Activated T-helper 2 cell treated with anti-CD3 and anti-CD28 coated beads, Interferon-gamma antibody, Interleukin-2, Interleukin-4, amounts not matched to agents 10 μg/mL and 5 μg/mL and 100 μg/mL, durations not matched to agents 14 hours and 24 hours and 36 hours (primary cell): Measurements from ENCODE around the gene DLG3. TPM values are rescaled to one million over a fixed set of nuclear protein-coding genes. Genes with fewer than 3 reads are reported as not detected.
"Not testable (repeated sequence)": the region's sequence is repeated elsewhere in the genome, so short reads cannot be mapped to it uniquely, and the experiment has no call there.

Experiments used
- DNase-seq: peaks from one replicate; pipeline ENCODE4 v3.0.0; 2021; ENCODE audit warnings: low spot score
- H3K27ac Mint-ChIP-seq: one replicate; pipeline ENCODE4 v1.8.0; 2021; ENCODE audit warnings: mixed read lengths
- H3K27me3 Mint-ChIP-seq: one replicate; pipeline ENCODE4 v1.8.0; 2021; ENCODE audit warnings: low read depth, mixed read lengths
- H3K36me3 Mint-ChIP-seq: one replicate; pipeline ENCODE4 v1.8.0; 2021; ENCODE audit warnings: low read depth, mixed read lengths
- H3K4me1 Mint-ChIP-seq: one replicate; pipeline ENCODE4 v1.8.0; 2021; ENCODE audit warnings: low read depth, mixed read lengths
- H3K4me3 Mint-ChIP-seq: one replicate; pipeline ENCODE4 v1.8.0; 2021; ENCODE audit warnings: low read depth, mild to moderate bottlenecking, moderate library complexity, mixed read lengths
- H3K9me3 Mint-ChIP-seq: one replicate; pipeline ENCODE4 v1.8.0; 2021; ENCODE audit warnings: mixed read lengths
- intact Hi-C: fragments of 100-400 bp; cut with micrococcal nuclease; formaldehyde crosslinking; loops from one replicate; pipeline ENCODE4 v1.15.1; 2023
- total RNA-seq: library from RNA; stranded (reverse); gene quantifications from 2 replicates; pipeline ENCODE4 v1.2.3, GENCODE V29; 2022

The DLG3 gene
- total RNA-seq, result 40.7 and 40.9 TPM in 2 replicates

- H3K27me3 Mint-ChIP-seq, result peaks cover 53% of the 10 kb centered on the region
- H3K4me3 Mint-ChIP-seq, result peak within 1 kb of the TSS; percentile 39
- no peaks in the 10 kb centered on the region for H3K9me3 Mint-ChIP-seq
- H3K4me1 Mint-ChIP-seq, result peaks cover 4% of the 10 kb centered on the region
- intact Hi-C loops, result no loop called here
- no peak within 1 kb of the TSS for H3K27ac Mint-ChIP-seq
- H3K36me3 Mint-ChIP-seq, result no peaks in the 10 kb centered on the region
- DNase-seq, result no peak
Measured at GRCh38 chrX:70444326-70444945, at the start of gene DLG3. Gene DLG3, plus strand, starts transcription at chrX:70444835. Its CDS starts 367 bp downstream, at chrX:70445202.

DNA sequence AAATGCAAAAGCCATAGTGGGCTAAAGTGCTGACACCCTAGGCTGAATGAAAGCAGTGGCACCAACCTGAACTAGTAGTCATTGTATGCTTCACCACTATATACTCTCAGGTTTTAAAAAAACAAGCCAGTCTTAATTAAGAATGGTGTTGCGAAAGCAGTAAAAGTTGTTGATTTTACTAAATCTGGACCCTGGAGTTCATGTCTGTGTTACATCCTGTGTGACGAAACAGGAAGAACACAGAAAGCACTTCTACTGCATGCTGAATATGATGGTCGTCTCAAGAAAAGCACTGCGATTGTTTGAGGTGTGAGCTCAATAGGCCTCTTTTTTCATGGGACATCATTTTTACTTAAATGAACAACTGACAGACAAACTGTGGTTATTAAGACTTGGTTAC is 45.7 kb upstream of the DLG3 start:
- intact Hi-C loops, result no loop called here

DNA sequence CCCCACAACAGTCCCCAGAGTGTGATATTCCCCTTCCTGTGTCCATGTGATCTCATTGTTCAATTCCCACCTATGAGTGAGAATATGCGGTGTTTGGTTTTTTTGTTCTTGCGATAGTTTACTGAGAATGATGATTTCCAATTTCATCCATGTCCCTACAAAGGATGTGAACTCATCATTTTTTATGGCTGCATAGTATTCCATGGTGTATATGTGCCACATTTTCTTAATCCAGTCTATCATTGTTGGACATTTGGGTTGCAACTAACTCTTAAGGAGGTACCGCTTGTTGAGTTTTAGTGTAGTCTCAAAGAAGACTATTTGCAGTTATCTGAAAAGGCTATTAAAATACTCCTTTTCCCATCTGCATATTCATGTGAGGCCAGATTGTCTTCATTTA is 44.5 kb upstream of the DLG3 start:
- intact Hi-C loops, result not testable (repeated sequence)

More for the DNA sequence above, 45.7 kb upstream of the DLG3 start:
- Mint-ChIP-seq H3K27me3 (no peaks in the 10 kb centered on the region), H3K9me3 (no peaks in the 10 kb centered on the region), H3K4me1 (peaks cover 2% of the 10 kb centered on the region), H3K36me3 (peaks cover 32% of the 10 kb centered on the region), H3K4me3 (no peak overlapping the region), H3K27ac (no peak overlapping the region)
- DNase-seq, result no peak

DNA sequence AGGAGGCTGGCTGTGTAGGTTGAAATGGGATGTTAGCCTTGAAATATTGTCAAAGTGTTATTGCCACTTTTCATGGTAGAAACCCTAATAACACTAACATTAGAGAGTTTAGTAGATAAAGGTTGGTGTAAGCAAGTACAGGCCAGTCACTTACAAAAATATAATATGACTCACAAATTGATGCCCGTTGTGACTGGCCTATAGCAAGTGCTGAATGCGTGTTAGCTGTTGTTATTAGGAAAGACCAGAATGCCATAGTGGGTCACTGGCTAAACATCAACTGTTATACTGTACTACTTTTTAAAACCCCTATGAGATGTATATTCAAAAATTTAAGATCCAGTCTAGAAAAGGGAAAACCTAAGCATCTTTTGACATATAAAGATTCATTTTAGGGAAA is 41.9 kb upstream of the DLG3 start:
- no peaks in the 10 kb centered on the region for H3K9me3 Mint-ChIP-seq
- H3K27me3 Mint-ChIP-seq, result no peaks in the 10 kb centered on the region
- intact Hi-C loops, result no loop called here
- peaks cover 2% of the 10 kb centered on the region for H3K4me1 Mint-ChIP-seq
- H3K27ac Mint-ChIP-seq, result no peak overlapping the region
- DNase-seq, result no peak
- peaks cover 22% of the 10 kb centered on the region for H3K36me3 Mint-ChIP-seq
- H3K4me3 Mint-ChIP-seq, result no peak overlapping the region

More for the DNA sequence above, 44.5 kb upstream of the DLG3 start:
- H3K4me1 Mint-ChIP-seq, H3K9me3 Mint-ChIP-seq, H3K27me3 Mint-ChIP-seq, H3K4me3 Mint-ChIP-seq, H3K27ac Mint-ChIP-seq, DNase-seq: not testable (repeated sequence)
- peaks cover 31% of the 10 kb centered on the region for H3K36me3 Mint-ChIP-seq

DNA sequence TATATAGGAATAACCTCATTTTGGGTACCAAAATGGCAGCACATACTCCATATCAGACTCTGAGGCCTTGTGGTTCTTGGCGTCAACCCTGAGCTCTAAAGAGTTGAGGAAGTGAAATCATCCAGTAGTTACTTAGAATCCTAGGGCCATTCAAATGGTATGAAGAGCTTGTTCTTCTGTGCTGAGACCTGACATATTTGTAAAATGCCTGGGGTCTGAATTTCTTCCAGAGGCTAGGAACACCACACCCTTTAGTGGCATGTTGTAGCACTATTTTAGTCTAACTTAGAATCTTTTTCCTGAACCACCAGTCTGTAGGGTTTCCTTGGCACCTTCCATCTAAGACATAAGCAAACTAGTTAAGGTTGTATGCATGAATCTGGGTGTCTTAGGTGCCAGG is 39.6 kb upstream of the DLG3 start:
- Mint-ChIP-seq H3K27ac (no peak overlapping the region), H3K27me3 (no peaks in the 10 kb centered on the region), H3K4me3 (no peak overlapping the region), H3K36me3 (peaks cover 27% of the 10 kb centered on the region), H3K4me1 (no peaks in the 10 kb centered on the region), H3K9me3 (no peaks in the 10 kb centered on the region)
- intact Hi-C loops, result no loop called here
- DNase-seq, result no peak

DNA sequence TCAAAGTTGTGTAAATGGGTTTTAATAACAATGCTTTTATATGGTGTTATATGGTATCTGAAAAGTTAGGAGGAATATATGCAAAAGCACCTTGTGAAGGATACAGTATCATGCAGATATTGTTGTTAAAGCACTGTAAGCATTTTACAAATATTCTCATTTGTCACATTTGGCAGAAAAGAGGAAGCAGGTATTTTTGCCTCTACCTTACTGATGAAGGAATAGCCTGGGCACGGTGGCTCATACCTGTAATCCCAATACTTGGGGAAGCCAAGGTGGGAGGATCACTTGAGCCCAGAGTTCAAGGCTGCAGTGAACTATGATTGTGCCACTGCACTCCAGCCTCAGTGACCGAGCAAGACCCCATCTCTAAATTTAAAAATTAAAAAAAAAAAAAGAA is 33.7 kb upstream of the DLG3 start:
- no peaks in the 10 kb centered on the region for H3K9me3 Mint-ChIP-seq
- H3K4me3 Mint-ChIP-seq, result no peak overlapping the region
- H3K27me3 Mint-ChIP-seq, result no peaks in the 10 kb centered on the region
- H3K4me1 Mint-ChIP-seq, result no peaks in the 10 kb centered on the region
- DNase-seq, result no peak
- peaks cover 14% of the 10 kb centered on the region for H3K36me3 Mint-ChIP-seq
- H3K27ac Mint-ChIP-seq, result no peak overlapping the region
- intact Hi-C loops, result no loop called here

GRCh38 chrX:70411475-70411874 is 33.2 kb upstream of the DLG3 start:
- DNase-seq, result no peak
- no peak overlapping the region for H3K27ac Mint-ChIP-seq
- H3K4me3 Mint-ChIP-seq, result no peak overlapping the region
- no peaks in the 10 kb centered on the region for H3K4me1 Mint-ChIP-seq
- H3K36me3 Mint-ChIP-seq, result peaks cover 14% of the 10 kb centered on the region
- intact Hi-C loops, result no loop called here
- no peaks in the 10 kb centered on the region for H3K27me3 Mint-ChIP-seq
- no peaks in the 10 kb centered on the region for H3K9me3 Mint-ChIP-seq

GRCh38 chrX:70421618-70422017 is 23.0 kb upstream of the DLG3 start:
- Mint-ChIP-seq H3K36me3 (peaks cover 12% of the 10 kb centered on the region), H3K4me3 (no peak overlapping the region), H3K27ac (no peak overlapping the region), H3K9me3 (no peaks in the 10 kb centered on the region), H3K4me1 (no peaks in the 10 kb centered on the region), H3K27me3 (no peaks in the 10 kb centered on the region)
- intact Hi-C loops, result no loop called here
- no peak for DNase-seq

DNA sequence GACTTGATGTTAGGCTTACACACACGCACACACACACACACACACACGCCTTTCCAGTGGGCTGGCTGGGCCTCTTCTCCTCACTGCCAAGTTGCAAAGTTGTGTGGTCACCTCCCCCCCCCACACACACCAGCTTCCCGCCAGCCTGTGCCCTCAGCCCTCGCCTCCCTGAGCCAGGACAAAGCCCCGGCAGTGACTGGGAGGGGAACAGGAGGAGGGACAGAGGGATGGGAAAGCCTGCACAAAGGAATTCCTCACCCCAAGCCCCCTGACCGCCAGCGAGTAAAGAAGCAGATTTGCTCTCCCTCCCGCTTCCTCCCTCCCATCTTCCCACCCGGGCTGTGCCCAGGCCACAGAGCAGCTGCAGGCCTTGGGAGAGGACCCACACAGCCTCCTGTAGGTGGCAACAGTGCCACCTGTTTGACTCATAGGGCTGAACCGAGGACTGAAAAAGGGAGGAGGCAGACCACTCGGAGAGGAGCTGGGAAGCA is 21.7 kb upstream of the DLG3 start, which contains the start of gene GDPD2:
GDPD2 (plus strand) TSS at position 464 of the 491 bp plus-strand sequence. CDS start 1,671 bp downstream, outside the sequence.
- intact Hi-C loops, result no loop called here
- no peak for DNase-seq
- H3K9me3 Mint-ChIP-seq, result no peaks in the 10 kb centered on the region
- no peaks in the 10 kb centered on the region for H3K4me1 Mint-ChIP-seq
- no peak within 1 kb of the TSS for H3K4me3 Mint-ChIP-seq
- H3K27ac Mint-ChIP-seq, result no peak within 1 kb of the TSS
- H3K27me3 Mint-ChIP-seq, result no peaks in the 10 kb centered on the region
- H3K36me3 Mint-ChIP-seq, result peaks cover 11% of the 10 kb centered on the region

GRCh38 chrX:70423936-70424675 is 20.5 kb upstream of the DLG3 start:
- Mint-ChIP-seq H3K36me3 (peaks cover 7% of the 10 kb centered on the region), H3K4me1 (no peaks in the 10 kb centered on the region), H3K4me3 (no peak overlapping the region), H3K27ac (no peak overlapping the region), H3K27me3 (no peaks in the 10 kb centered on the region), H3K9me3 (no peaks in the 10 kb centered on the region)
- intact Hi-C loops, result no loop called here
- no peak for DNase-seq

DNA sequence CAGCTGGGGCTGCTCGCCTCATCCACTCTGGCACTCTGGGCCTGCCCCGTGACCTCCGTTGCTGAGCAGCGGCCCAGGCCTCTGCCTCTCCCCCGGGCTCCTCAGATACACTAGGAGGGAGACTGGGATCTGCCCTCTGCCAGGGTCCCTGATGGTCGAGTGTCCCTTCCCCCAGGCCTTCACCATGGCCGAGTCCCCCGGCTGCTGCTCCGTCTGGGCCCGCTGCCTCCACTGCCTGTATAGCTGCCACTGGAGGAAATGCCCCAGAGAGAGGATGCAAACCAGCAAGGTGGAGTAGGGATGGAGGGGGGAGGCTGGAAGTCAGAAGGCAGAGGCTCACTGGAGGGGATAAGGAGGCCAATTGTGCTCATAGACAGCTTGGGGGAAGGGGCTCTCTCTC is 19.8 kb upstream of the DLG3 start:
- no peaks in the 10 kb centered on the region for H3K9me3 Mint-ChIP-seq

GRCh38 chrX:70426286-70427278 is 18.1 kb upstream of the DLG3 start:
- H3K27me3 Mint-ChIP-seq, result no peaks in the 10 kb centered on the region
- H3K9me3 Mint-ChIP-seq, result no peaks in the 10 kb centered on the region
- no peaks in the 10 kb centered on the region for H3K4me1 Mint-ChIP-seq
- H3K4me3 Mint-ChIP-seq, result no peak overlapping the region
- intact Hi-C loops, result no loop called here
- no peaks in the 10 kb centered on the region for H3K36me3 Mint-ChIP-seq
- DNase-seq, result no peak
- H3K27ac Mint-ChIP-seq, result no peak overlapping the region

More for the DNA sequence above, 19.8 kb upstream of the DLG3 start:
- no peak overlapping the region for H3K4me3 Mint-ChIP-seq
- intact Hi-C loops, result no loop called here
- H3K27ac Mint-ChIP-seq, result no peak overlapping the region
- H3K27me3 Mint-ChIP-seq, result no peaks in the 10 kb centered on the region
- no peak for DNase-seq
- H3K36me3 Mint-ChIP-seq, result peaks cover 7% of the 10 kb centered on the region
- H3K4me1 Mint-ChIP-seq, result no peaks in the 10 kb centered on the region
